ENCODE results near the gene TMEM238.
"Not testable (repeated sequence)": the region's sequence is repeated elsewhere in the genome, so short reads cannot be mapped to it uniquely, and the experiment has no call there.

Gene TMEM238

DNA sequence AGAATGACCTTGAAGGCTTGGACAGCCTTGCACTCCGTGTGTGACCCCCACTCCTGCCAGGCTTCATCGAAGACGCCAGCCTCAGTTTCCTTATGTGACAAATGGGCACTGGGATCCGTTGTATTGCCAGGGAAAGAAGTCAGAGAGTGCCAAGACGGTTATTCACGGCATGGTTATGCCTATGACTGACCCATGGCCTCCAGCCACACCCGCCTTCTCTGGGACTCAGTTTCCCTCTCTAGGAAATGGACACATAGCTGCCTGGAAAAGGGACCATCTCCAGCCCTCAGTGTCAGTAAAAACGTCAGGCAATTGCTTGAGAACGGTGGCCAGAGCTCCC lies 24.4 kb upstream of the TMEM238 start:
- TF ChIP-seq, protein P1, sequence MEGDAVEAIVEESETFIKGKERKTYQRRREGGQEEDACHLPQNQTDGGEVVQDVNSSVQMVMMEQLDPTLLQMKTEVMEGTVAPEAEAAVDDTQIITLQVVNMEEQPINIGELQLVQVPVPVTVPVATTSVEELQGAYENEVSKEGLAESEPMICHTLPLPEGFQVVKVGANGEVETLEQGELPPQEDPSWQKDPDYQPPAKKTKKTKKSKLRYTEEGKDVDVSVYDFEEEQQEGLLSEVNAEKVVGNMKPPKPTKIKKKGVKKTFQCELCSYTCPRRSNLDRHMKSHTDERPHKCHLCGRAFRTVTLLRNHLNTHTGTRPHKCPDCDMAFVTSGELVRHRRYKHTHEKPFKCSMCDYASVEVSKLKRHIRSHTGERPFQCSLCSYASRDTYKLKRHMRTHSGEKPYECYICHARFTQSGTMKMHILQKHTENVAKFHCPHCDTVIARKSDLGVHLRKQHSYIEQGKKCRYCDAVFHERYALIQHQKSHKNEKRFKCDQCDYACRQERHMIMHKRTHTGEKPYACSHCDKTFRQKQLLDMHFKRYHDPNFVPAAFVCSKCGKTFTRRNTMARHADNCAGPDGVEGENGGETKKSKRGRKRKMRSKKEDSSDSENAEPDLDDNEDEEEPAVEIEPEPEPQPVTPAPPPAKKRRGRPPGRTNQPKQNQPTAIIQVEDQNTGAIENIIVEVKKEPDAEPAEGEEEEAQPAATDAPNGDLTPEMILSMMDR (IDR thresholded peaks at IDR 0.05; ENCODE audit: low read depth, low read length, missing control alignments) = no peak
- DNase-seq (ENCODE audit: low read depth) = no peak
- in situ Hi-C loops (cut with HindIII; ENCODE audit: low sequenced_read_pairs) = no loop called here
- H3K4me3 ChIP-seq (ENCODE audit: low read depth, low read length) = peak overlapping the region; percentile 81

DNA sequence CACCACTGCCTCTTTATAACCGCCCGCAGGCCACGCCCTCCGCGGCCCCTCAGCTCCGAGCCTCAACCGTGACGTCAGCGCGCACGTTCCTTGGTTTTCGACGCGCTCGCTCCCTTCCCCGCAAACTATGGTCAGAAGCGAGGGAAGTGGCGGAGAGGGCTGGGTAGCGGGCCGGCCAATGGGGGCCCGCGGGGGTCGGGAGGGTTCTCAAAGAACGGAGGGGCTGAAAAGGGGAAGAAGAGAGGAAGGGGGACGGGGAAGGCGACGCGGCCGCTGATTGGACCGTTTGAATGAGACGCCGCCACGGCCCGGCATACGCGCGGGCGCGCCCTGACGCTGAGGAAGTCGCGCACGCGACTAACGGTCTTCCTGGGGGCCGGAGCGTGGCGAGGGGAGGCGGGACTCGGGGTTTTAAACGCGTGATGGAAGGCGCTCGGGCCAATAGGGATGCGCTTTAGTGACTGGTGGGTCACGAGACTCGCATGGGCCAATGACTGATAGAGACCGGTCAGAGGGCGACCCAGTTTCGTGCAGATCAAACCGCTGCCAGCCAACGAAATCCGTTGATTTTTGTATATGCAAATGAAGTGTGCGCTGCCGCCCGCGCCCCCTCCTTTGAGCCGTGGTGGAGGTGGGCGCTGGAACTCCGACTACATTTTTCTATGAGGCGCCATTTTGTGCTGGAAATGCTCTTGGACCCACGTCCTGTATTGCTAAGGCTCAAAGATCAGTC lies 23.9 kb upstream of the TMEM238 start:
- in situ Hi-C loops (cut with HindIII; ENCODE audit: low sequenced_read_pairs) = no loop called here
- H3K4me3 ChIP-seq (ENCODE audit: low read depth, low read length) = peak overlapping the region; percentile 81
- TF ChIP-seq, protein P1 (IDR thresholded peaks at IDR 0.05; ENCODE audit: low read depth, low read length, missing control alignments) = no peak
- DNase-seq (ENCODE audit: low read depth) = peak; percentile 99

DNA sequence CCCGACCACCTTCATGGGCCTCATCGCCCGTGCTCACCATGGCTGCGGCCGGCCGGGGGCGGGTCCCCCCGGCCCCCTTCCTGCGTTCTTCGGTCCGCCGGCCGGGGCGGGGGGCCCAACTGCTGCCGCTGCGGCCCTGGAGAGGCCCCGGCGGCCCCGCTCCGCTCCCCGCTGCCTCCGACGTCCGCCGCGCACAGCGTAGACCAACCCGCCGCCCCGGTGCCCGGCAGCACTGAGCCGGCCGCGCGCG lies 23.4 kb upstream of the TMEM238 start, which contains the start of gene UBE2S:
Gene UBE2S (minus strand): TSS at position 239 of the 250 bp plus-strand sequence. CDS start 199 bp downstream, at position 40.
- in situ Hi-C loops (cut with HindIII; ENCODE audit: low sequenced_read_pairs); DNase-seq (ENCODE audit: low read depth): not testable (repeated sequence)
- H3K4me3 ChIP-seq (ENCODE audit: low read depth, low read length) = peak within 1 kb of the TSS; percentile 81

DNA sequence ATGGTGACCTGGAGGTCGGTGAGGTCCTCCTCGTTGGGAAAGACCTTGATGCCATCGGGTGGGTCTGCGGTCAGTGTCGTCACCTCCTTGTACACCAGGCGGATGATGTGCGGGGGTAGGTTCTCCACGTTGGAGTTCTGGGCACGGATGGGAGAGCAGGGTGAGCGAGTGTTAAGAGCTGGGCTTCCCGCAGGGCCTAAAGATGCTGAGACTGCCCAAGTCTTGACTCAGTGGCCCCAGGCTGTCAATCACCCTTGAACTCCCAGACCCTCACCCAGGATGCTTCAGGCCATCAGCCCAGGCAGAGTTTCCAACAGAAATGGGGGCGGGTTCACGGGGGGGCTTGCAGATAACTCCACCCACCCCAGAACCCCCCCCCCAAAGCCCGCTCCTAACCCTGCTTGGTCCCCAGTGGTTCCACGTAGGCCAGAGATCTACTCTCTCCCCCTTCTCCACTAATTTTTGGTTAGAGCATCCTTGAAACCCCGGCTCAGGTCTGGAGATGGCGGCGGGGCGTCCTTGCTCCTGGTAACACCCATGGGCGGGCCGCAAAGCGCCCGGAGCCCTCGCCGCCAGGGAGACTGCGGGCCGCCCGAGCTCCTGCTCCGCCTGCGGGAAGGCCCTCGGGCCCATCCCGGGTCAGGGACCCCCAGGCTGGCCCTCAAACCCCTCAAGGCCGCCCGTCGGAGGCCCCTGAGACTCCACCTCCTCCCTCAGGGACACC lies 22.9 kb upstream of the TMEM238 start:
- DNase-seq (ENCODE audit: low read depth) = no peak
- in situ Hi-C loops (cut with HindIII; ENCODE audit: low sequenced_read_pairs) = no loop called here
- TF ChIP-seq, protein P1 (IDR thresholded peaks at IDR 0.05; ENCODE audit: low read depth, low read length, missing control alignments) = no peak
- H3K4me3 ChIP-seq (ENCODE audit: low read depth, low read length) = peak overlapping the region; percentile 81

DNA sequence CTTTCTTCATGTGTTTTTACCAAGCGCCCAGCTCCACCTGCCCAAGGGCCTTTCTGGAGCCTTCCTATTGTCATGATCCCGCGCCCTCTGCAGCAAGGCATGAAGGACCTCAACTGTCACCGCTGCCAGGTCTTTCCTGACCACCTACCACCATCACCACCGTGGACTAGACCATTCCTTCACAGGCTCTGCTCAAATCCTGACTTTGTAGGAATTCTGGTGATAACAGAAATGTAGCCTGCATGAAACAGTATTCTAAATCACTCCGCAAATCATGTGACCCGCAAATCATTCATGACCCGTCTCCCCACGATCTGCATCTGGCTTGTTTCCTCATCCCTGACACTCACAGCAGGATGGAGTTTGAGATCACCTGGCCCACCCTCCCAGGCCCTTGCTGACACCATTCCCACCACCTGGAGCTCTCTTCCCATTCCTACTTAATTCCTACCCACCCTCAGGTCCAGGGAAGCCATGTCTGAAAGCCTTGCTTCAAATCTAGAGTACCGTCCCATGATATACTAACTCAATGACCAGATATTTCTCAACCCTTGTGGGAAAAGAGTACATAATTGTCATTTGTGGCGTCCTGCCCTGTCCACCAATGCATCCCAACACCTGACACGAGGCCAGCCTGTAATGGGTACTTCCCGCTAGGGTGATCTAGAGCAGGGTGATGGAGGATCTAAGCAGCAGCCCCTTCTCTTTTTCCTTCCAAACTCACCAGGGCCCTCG lies 22.2 kb upstream of the TMEM238 start:
- H3K4me3 ChIP-seq (ENCODE audit: low read depth, low read length) = peak overlapping the region; percentile 81
- no peak for DNase-seq (ENCODE audit: low read depth)

DNA sequence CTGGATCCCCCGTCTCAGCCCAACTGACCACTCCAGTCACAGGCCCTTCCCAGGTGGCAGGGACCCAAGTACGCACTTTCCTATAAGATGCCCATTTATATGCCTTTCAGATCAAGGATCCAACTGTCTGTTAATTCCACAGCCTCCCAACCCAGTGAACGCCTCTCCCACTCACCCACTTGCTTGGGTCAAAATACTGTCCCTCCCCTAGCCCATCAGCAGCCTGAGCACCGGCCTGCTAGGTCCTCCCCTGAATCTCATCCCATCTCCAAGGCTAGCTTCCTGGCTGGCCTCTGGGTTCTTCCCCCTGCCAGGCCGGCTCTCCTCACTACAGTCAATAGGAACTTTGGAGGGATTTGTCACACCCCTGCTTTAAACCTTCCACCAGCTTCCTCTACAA lies 21.5 kb upstream of the TMEM238 start:
- H3K4me3 ChIP-seq (ENCODE audit: low read depth, low read length) = peak overlapping the region; percentile 81
- no peak for DNase-seq (ENCODE audit: low read depth)
- TF ChIP-seq, protein P1 (IDR thresholded peaks at IDR 0.05; ENCODE audit: low read depth, low read length, missing control alignments) = no peak
- in situ Hi-C loops (cut with HindIII; ENCODE audit: low sequenced_read_pairs) = no loop called here

More for the DNA sequence above, 22.2 kb upstream of the TMEM238 start:
- TF ChIP-seq, protein P1 (IDR thresholded peaks at IDR 0.05; ENCODE audit: low read depth, low read length, missing control alignments) = no peak
- in situ Hi-C loops (cut with HindIII; ENCODE audit: low sequenced_read_pairs) = no loop called here

DNA sequence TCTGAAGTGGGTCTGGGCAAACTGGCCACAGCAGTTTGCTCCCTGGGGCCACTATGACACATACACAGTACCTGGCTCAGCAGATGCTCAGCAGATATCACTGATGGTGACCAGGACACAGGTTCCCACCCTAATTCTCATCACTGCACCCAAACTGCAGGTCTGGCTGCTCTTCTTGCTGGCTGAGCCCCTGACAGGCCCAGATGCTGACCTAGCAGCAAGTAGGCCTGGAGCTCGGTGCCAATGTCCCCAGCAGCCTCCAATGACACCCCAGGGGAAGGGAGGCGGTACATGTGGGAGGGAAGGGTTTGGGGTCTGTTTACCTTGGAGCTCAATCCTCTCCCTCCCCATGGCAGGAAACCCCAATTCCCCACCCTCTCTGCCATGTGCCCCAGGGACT lies 18.4 kb upstream of the TMEM238 start:
- TF ChIP-seq, protein P1 (IDR thresholded peaks at IDR 0.05; ENCODE audit: low read depth, low read length, missing control alignments) = no peak
- no peak for DNase-seq (ENCODE audit: low read depth)
- no peak overlapping the region for H3K4me3 ChIP-seq (ENCODE audit: low read depth, low read length)
- in situ Hi-C loops (cut with HindIII; ENCODE audit: low sequenced_read_pairs) = no loop called here

DNA sequence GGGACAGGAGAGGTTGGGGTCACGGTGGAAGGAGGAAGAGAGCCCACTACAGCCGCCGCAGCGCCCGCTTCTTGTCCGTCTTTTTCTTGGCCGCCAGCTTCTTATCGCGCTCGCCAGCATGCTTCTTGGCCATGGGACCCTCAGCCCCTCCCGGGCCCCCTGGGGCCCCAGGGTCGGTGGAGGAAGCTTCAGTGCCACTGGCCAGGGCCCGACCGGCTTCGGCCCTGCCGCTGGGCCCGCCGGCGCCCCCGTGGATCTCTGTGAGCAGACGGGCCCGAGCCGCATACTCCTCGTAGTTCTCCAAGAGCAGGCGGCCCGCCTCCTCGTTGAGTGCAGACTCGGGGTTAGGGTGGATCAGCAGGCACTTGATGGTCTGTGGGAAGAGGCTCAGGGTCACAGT lies 17.3 kb upstream of the TMEM238 start:
- in situ Hi-C loops (cut with HindIII; ENCODE audit: low sequenced_read_pairs); H3K4me3 ChIP-seq (ENCODE audit: low read depth, low read length); DNase-seq (ENCODE audit: low read depth): not testable (repeated sequence)
